ENCODE data around the gene LGALS12.
"Not testable (repeated sequence)": the region's sequence is repeated elsewhere in the genome, so short reads cannot be mapped to it uniquely, and the experiment has no call there.

LGALS12 gene

GRCh38 chr11:63506876-63507275 lies 992 bp downstream of the LGALS12 start:
- no peak for DNase-seq

GRCh38 chr11:63507511-63507910 lies 1.6 kb downstream of the LGALS12 start:
- DNase-seq: no peak

- peak; percentile 55 for DNase-seq
Observed at GRCh38 chr11:63508009-63508408, 2.1 kb downstream of the LGALS12 start.

GRCh38 chr11:63508745-63509144 lies 2.9 kb downstream of the LGALS12 start:
- no peak for DNase-seq

GRCh38 chr11:63510360-63511047 lies 4.6 kb downstream of the LGALS12 start:
- DNase-seq: no peak

- DNase-seq: no peak
Observed at GRCh38 chr11:63511048-63511748, 5.3 kb downstream of the LGALS12 start.

- no peak for DNase-seq
Observed at GRCh38 chr11:63512816-63513215, 6.9 kb downstream of the LGALS12 start.

- DNase-seq: no peak
Observed at GRCh38 chr11:63516109-63516508, 10.2 kb downstream of the LGALS12 start.

GRCh38 chr11:63517156-63517555 lies 11.3 kb downstream of the LGALS12 start:
- no peak for DNase-seq

- DNase-seq: no peak
Observed at GRCh38 chr11:63518548-63518947, 12.7 kb downstream of the LGALS12 start.

GRCh38 chr11:63520606-63521170 lies 14.8 kb downstream of the LGALS12 start:
- DNase-seq: no peak

GRCh38 chr11:63521896-63522295 lies 16.0 kb downstream of the LGALS12 start:
- DNase-seq: no peak

- no peak for DNase-seq
Observed at GRCh38 chr11:63523151-63523550, 17.3 kb downstream of the LGALS12 start.

- no peak for DNase-seq
Observed at GRCh38 chr11:63527667-63528066, 21.8 kb downstream of the LGALS12 start.

- not testable (repeated sequence) for DNase-seq
Observed at GRCh38 chr11:63528156-63528555, 22.3 kb downstream of the LGALS12 start.

GRCh38 chr11:63528729-63529278 lies 22.9 kb downstream of the LGALS12 start:
- not testable (repeated sequence) for DNase-seq

GRCh38 chr11:63529373-63529772 lies 23.5 kb downstream of the LGALS12 start:
- DNase-seq: not testable (repeated sequence)

- DNase-seq: no peak
Observed at GRCh38 chr11:63530021-63530420, 24.1 kb downstream of the LGALS12 start.

- not testable (repeated sequence) for DNase-seq
Observed at GRCh38 chr11:63531074-63531792, 25.3 kb downstream of the LGALS12 start.

GRCh38 chr11:63532117-63532516 lies 26.2 kb downstream of the LGALS12 start:
- DNase-seq: no peak

- DNase-seq: no peak
Observed at GRCh38 chr11:63532799-63533475, 27.1 kb downstream of the LGALS12 start.

GRCh38 chr11:63534076-63534475 lies 28.2 kb downstream of the LGALS12 start:
- no peak for DNase-seq

Measured in DMS53 (cell line).